D721Med (cell line): ENCODE data around the gene RAB28.

ENCODE experiments used
- DNase-seq: peaks from one replicate; pipeline ENCODE4 v3.0.0; 2011; ENCODE audit warnings: low spot score; ENCODE audit not compliant: insufficient read length
- FAIRE-seq: peaks from 2 replicates; lab custom pipeline; 2011; peaks lifted over from hg19 to GRCh38; lab: Jason Lieb, UNC
- TF ChIP-seq, protein P1 (sequence below): IDR thresholded peaks from 2 replicates; pipeline ENCODE4 v1.5.1; 2012; ENCODE audit warnings: mild to moderate bottlenecking, control low read depth; ENCODE audit not compliant: insufficient read depth; ENCODE audit errors: missing control alignments

The RAB28 gene

DNA sequence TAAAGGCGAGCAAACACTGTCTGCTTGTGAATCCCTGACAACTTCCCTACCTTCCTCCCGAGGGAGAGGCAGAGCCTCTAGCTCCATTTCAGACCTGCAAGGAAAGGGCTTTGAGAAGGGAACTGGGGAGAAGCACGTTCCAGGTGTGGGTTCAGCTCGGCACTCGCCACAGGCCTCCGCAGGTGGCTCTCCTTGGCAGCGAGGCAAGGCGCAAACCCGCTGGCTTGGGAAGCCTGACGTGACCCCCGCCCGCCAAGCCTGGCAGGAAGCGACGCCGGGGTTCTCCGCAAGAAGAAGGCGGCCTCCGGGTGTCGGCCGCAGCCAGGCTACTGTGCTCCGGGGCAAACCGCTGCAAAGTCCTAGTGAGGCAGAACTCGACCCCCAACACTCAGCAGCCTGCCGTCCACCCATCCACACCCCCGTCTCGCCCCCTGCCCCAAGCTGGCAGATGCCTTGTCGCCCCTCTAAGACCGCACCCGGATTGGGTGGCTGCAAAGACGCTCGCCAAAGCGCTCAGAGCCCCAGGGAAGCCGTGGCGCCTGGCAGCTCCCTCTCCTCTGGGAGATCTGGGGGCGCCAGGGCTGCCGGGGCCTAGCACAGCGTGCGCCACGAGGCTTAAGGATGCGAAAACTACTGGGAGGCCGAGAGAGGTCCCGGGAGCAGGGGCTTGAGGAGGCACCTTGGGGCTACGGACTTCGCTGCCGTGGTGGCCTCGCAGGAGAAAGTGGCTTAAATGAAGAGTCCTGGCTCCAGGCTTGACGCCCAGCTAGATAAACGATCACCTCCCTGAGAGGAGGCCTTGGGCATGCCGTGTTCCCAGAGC, 38.4 kb upstream of the RAB28 start:
- FAIRE-seq (no peak), DNase-seq (no peak)
- TF ChIP-seq, protein P1, sequence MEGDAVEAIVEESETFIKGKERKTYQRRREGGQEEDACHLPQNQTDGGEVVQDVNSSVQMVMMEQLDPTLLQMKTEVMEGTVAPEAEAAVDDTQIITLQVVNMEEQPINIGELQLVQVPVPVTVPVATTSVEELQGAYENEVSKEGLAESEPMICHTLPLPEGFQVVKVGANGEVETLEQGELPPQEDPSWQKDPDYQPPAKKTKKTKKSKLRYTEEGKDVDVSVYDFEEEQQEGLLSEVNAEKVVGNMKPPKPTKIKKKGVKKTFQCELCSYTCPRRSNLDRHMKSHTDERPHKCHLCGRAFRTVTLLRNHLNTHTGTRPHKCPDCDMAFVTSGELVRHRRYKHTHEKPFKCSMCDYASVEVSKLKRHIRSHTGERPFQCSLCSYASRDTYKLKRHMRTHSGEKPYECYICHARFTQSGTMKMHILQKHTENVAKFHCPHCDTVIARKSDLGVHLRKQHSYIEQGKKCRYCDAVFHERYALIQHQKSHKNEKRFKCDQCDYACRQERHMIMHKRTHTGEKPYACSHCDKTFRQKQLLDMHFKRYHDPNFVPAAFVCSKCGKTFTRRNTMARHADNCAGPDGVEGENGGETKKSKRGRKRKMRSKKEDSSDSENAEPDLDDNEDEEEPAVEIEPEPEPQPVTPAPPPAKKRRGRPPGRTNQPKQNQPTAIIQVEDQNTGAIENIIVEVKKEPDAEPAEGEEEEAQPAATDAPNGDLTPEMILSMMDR = no peak

DNA sequence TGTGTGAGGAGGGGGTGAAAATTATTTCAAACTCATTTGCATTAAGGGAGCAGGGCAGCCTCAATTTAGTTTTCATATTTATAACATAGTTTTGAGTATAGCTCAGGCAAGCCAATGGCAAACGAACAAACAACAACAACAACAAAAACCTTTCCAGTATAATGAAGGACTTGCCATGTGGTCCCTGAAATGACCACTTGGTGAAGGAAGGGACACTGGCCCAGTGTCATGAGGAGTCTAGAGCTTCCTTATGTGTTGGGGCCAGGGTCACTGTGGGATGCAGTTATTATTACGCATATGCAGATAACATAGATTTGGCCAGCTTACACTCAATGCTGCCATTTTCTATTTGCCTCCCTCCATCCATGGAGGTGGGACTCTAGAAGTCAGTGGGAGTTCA, 36.9 kb upstream of the RAB28 start:
- FAIRE-seq (no peak), DNase-seq (no peak)
- TF ChIP-seq, protein P1 = no peak

DNA sequence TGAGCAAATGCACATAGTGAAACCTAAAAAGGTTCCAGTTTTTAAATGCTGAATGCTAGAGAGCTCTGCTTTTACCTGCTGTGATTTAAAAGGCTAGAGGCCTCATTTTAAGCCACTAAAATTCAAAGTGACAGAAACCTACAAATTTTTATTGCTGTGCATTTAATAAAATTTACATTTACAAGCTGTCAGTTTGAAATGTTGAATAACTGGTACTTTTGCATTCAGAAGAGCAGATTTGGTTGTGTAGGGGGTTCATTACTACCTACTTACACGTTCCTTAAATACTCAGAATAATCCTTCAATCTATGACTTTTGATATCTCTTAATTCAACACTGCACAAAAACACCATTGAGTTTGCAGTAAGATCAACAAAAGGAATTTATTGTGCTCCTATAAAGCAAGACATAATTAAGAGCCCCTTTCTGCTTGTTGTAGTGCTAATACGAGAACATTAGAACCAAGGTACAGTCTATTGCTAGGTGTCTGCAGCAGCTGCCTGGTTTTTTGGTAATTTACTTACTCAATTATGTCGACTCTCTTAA, 32.2 kb upstream of the RAB28 start:
- FAIRE-seq (no peak), DNase-seq (no peak)
- TF ChIP-seq, protein P1 = no peak

DNA sequence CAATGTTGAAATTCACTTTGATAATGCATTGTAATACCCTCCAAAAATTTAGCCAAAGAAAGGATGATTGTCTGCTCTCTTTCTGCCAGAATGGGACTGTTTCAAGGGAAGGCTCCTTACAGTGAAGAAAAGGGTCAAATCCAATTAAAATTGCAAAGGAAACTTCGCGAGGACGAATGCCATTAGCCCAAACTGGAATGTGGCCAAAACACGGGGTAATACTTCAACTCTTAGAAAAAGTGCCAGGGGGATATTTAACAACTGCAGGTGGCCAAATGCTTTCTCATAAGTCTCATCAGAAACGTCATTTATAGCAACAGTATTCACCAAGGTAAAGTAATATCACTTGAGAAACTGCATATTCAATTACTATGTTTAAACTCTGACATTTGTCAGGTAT, 31.1 kb upstream of the RAB28 start:
- FAIRE-seq = no peak
- TF ChIP-seq, protein P1 = no peak
- no peak for DNase-seq

DNA sequence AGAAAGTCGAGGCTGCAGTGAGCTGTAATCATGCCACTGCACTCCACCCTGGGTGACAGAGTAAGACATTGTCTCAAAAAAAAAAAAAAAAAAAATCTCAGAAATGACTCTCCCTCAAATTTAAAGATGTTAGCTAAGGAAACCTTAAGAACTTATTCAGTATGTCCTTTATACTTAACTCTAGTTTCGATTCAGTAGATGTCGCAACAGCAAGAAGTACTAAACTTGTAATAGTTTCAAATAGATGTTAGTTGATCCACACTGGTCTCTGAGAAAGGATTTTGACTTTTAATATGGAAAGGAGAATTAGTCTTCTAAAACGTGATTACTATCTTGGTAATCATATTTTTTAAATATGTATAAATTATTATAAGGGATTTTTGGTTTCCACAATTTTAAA, 30.6 kb upstream of the RAB28 start:
- no peak for FAIRE-seq
- TF ChIP-seq, protein P1 = no peak
- no peak for DNase-seq

DNA sequence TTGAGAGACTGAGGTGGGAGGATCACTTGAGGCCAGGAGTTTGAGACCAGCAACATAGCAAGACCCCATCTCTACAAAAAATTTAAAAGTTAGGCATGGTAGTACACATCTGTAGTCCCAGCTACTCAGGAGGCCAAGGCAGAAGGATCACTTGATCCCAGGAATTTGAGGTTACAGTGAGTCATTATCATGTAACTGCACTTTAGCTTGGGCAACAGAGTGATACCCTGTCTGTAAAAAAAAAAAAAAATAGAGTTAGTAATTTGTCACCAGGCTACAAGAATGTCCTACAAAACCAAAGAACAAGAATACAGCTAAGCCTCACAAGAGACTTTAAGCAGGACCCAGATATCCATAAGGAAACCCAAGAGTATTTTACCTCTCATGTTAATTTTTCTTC, 27.0 kb upstream of the RAB28 start:
- FAIRE-seq (no peak), DNase-seq (no peak)

More for the DNA sequence above, 27.0 kb upstream of the RAB28 start:
- TF ChIP-seq, protein P1 = no peak
